Omental fat pad (tissue), 4 donors: ENCODE results near the gene DCUN1D2. TPM values are rescaled to one million over a fixed set of nuclear protein-coding genes. Genes with fewer than 3 reads are reported as not detected.

Experiments used
- ATAC-seq: fragments of 150-250 bp; one replicate; pipeline ENCODE4 v1.9.1; 2016; ENCODE audit warnings: mild to moderate bottlenecking, moderate library complexity; ENCODE audit not compliant: low FRiP score
- DNase-seq: peaks from one replicate; pipeline ENCODE4 v3.0.0-alpha.2; 2019; ENCODE audit warnings: low spot score
- CTCF ChIP-seq, 3 donors: fragments of 450-650 bp; IDR thresholded peaks; one replicate each; pipeline ENCODE4 v1.5.1; 2016 to 2017; ENCODE audit warnings: antibody characterized with exemption in 3 of 3, mild to moderate bottlenecking in 3 of 3, moderate library complexity in 2 of 3
- total RNA-seq, 4 donors: library from RNA; depleted of rRNA; stranded (reverse); fragments of >200 nt; gene quantifications; one replicate each; pipeline ENCODE4 v1.1.0, GENCODE V29; 2016

DCUN1D2 gene
- total RNA-seq, 4 donors from 2014 or later = 10.9 to 28.4 (median 14.5) TPM

- ATAC-seq (no peak), DNase-seq (no peak)
- TF ChIP-seq CTCF (IDR thresholded peaks at IDR 0.05) = no peak
Observed at GRCh38 chr13:113466383-113466782, 24.1 kb downstream of the DCUN1D2 start.

- TF ChIP-seq CTCF (IDR thresholded peaks at IDR 0.05) = no peak
- ATAC-seq (no peak), DNase-seq (no peak)
Observed at GRCh38 chr13:113465300-113465699, 25.2 kb downstream of the DCUN1D2 start.

- DNase-seq (no peak), ATAC-seq (no peak)
- TF ChIP-seq CTCF (IDR thresholded peaks at IDR 0.05) = no peak
Observed at GRCh38 chr13:113464476-113464875, 26.0 kb downstream of the DCUN1D2 start.

GRCh38 chr13:113461022-113461751, 29.3 kb downstream of the DCUN1D2 start:
- no peak for TF ChIP-seq CTCF (IDR thresholded peaks at IDR 0.05)
- DNase-seq = no peak
- no peak for ATAC-seq

GRCh38 chr13:113460599-113460998, 29.9 kb downstream of the DCUN1D2 start:
- no peak for DNase-seq
- TF ChIP-seq CTCF (IDR thresholded peaks at IDR 0.05) = no peak
- no peak for ATAC-seq

- ATAC-seq (no peak), DNase-seq (no peak)
- no peak for TF ChIP-seq CTCF (IDR thresholded peaks at IDR 0.05)
Observed at GRCh38 chr13:113460064-113460555, 30.4 kb downstream of the DCUN1D2 start.
